ENCODE measurements around the gene EMID1.

DNA sequence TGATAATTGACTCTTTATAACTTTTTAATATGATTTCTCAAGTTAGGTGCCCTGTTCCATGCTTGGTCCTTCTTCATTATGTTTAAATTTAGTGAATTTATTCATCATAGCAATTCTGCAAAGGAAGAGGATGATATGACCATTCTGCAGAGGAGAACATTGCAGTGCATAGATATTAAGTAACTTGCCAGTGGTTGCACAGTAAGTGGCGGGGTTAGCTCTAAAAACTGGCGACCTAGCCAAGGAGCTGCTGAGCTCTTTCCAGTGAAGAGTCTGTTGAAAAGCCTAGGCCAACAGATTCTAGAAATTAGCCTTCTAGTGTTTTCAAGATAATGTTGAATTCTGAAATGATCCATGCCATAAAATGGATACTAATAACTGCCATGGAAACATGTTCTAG, 66.9 kb downstream of the EMID1 start:
- no peak for TF ChIP-seq POLR2A (IDR thresholded peaks at IDR 0.05)
- TF ChIP-seq, protein P1, sequence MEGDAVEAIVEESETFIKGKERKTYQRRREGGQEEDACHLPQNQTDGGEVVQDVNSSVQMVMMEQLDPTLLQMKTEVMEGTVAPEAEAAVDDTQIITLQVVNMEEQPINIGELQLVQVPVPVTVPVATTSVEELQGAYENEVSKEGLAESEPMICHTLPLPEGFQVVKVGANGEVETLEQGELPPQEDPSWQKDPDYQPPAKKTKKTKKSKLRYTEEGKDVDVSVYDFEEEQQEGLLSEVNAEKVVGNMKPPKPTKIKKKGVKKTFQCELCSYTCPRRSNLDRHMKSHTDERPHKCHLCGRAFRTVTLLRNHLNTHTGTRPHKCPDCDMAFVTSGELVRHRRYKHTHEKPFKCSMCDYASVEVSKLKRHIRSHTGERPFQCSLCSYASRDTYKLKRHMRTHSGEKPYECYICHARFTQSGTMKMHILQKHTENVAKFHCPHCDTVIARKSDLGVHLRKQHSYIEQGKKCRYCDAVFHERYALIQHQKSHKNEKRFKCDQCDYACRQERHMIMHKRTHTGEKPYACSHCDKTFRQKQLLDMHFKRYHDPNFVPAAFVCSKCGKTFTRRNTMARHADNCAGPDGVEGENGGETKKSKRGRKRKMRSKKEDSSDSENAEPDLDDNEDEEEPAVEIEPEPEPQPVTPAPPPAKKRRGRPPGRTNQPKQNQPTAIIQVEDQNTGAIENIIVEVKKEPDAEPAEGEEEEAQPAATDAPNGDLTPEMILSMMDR (IDR thresholded peaks at IDR 0.05) = no peak
